ENCODE results near the gene CAST.

CAST gene

DNA sequence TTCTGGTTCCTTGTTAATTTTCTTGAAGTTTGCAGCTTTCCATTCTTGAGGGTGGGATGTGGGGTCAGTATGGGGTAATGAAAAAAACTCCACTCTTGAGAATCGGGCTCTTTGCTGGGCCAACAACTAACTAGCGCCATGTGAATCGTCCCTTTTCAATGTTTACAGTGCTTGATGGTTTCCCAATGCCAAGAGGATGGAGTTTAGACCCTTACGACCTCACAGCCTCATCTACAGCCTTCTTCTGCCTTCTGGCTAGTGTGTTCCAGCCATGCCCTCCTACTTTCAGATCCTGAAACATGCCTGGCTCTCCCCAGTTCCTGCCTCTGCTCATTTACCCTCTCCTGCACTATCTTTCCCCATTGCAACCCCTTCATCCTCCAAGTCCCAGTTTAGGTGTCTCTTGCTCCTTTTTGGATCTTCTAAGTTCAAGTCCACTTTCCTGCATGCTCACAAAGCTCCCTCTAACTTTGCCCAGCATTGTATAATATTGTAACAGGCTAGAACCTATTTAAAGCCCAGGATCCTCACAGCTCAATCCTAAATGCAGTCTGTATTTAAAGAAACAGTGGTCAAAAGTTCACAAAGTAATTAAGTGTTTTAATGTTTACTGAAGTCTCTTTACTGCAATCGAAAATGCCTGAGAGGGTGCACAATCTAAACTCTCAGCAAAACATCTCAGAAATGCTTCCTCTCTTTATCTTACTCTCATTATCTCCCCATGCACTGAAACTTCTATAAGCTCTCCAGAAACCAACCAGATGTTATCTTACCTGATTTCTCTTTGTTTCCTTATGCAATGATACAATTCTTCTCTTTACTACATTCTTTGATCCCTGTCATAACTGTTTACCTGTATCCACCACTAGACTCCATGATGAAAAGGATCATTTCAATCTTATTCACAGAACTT, 20.6 kb upstream of the CAST start:
- no peaks in the 10 kb centered on the region for H3K36me3 ChIP-seq (ENCODE audit: control insufficient read depth, insufficient read depth, low read length)
- peaks cover 2% of the 10 kb centered on the region for H3K4me1 ChIP-seq (ENCODE audit: control insufficient read depth, insufficient read depth, low read length, poor library complexity, severe bottlenecking)
- peaks cover 3% of the 10 kb centered on the region for H3K27me3 ChIP-seq (replicated peaks; ENCODE audit: control insufficient read depth, insufficient read depth, low read length, poor library complexity, severe bottlenecking)
- DNase-seq: no peak
- H3K9me3 ChIP-seq (ENCODE audit: control insufficient read depth, low read length): no peaks in the 10 kb centered on the region
- H3K4me3 ChIP-seq (ENCODE audit: insufficient read depth, low read depth, low read length, poor library complexity, severe bottlenecking): no peak overlapping the region
- H3K27ac ChIP-seq (ENCODE audit: insufficient read depth, low read length, poor library complexity, severe bottlenecking): no peak overlapping the region

DNA sequence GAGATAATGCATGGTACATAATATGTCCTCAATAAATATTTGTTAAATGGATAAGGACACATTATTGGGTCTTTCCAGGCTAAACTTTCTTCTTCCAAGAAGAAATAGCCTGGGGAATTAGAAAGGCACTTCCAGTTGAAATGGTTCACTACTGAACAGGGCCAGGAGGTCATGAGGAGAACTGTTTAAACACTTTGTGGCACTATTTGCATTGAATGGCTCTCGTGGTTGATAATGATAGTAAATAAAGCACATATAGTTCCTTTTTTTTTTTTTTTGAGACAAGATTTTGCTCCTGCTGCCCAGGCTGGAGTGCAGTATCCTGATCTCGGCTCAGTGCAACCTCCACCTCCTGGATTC, 19.9 kb upstream of the CAST start:
- Histone ChIP-seq H3K27me3 (replicated peaks; ENCODE audit: control insufficient read depth, insufficient read depth, low read length, poor library complexity, severe bottlenecking) (peaks cover 3% of the 10 kb centered on the region), H3K4me3 (ENCODE audit: insufficient read depth, low read depth, low read length, poor library complexity, severe bottlenecking) (no peak overlapping the region), H3K27ac (ENCODE audit: insufficient read depth, low read length, poor library complexity, severe bottlenecking) (no peak overlapping the region), H3K4me1 (ENCODE audit: control insufficient read depth, insufficient read depth, low read length, poor library complexity, severe bottlenecking) (peaks cover 2% of the 10 kb centered on the region), H3K36me3 (ENCODE audit: control insufficient read depth, insufficient read depth, low read length) (no peaks in the 10 kb centered on the region), H3K9me3 (ENCODE audit: control insufficient read depth, low read length) (no peaks in the 10 kb centered on the region)
- no peak for DNase-seq

DNA sequence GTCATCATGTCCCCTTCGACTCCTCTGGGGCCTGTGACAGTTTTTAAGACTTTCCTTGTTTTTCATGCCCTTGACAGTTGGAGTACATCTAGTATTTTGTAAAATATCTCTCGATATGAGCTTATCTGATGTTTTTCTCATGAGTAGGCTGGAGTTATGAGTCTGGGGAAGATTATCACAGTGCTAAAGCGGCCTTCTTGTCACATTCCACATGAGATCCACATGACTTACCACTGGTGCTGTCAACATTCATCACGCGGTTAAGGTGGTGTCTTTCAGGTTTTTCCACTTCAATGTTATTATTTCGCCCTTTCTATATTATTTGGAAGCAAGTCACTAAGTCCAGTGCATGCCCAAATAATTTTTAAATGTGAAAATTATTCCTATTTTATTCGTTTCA, 17.1 kb upstream of the CAST start:
- Histone ChIP-seq H3K36me3 (ENCODE audit: control insufficient read depth, insufficient read depth, low read length) (no peaks in the 10 kb centered on the region), H3K27me3 (replicated peaks; ENCODE audit: control insufficient read depth, insufficient read depth, low read length, poor library complexity, severe bottlenecking) (peaks cover 3% of the 10 kb centered on the region), H3K4me1 (ENCODE audit: control insufficient read depth, insufficient read depth, low read length, poor library complexity, severe bottlenecking) (peaks cover 2% of the 10 kb centered on the region), H3K27ac (ENCODE audit: insufficient read depth, low read length, poor library complexity, severe bottlenecking) (no peak overlapping the region), H3K9me3 (ENCODE audit: control insufficient read depth, low read length) (no peaks in the 10 kb centered on the region), H3K4me3 (ENCODE audit: insufficient read depth, low read depth, low read length, poor library complexity, severe bottlenecking) (no peak overlapping the region)
- DNase-seq: no peak

DNA sequence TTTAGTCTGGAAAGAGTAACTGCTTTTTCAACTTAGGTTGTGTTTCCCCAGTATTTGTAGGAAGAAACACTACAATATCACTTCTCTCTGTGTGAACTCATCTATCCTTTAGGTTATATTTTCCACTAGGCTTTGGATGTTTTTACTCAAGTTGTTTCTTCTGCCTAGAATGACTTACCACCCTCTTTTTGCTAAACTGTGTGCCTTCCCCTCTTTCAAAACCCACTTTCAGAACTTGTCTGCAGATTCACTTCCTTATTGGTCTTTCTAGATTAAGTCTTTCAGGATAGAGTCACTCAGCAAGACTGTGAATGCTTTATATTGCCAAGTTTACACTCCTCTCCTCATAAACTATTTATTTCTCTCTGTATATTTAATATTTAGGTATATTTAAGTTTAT, 14.2 kb upstream of the CAST start:
- no peaks in the 10 kb centered on the region for H3K9me3 ChIP-seq (ENCODE audit: control insufficient read depth, low read length)
- no peaks in the 10 kb centered on the region for H3K36me3 ChIP-seq (ENCODE audit: control insufficient read depth, insufficient read depth, low read length)
- peaks cover 3% of the 10 kb centered on the region for H3K27me3 ChIP-seq (replicated peaks; ENCODE audit: control insufficient read depth, insufficient read depth, low read length, poor library complexity, severe bottlenecking)
- H3K4me1 ChIP-seq (ENCODE audit: control insufficient read depth, insufficient read depth, low read length, poor library complexity, severe bottlenecking): no peaks in the 10 kb centered on the region
- no peak for DNase-seq
- no peak overlapping the region for H3K4me3 ChIP-seq (ENCODE audit: insufficient read depth, low read depth, low read length, poor library complexity, severe bottlenecking)
- H3K27ac ChIP-seq (ENCODE audit: insufficient read depth, low read length, poor library complexity, severe bottlenecking): no peak overlapping the region

DNA sequence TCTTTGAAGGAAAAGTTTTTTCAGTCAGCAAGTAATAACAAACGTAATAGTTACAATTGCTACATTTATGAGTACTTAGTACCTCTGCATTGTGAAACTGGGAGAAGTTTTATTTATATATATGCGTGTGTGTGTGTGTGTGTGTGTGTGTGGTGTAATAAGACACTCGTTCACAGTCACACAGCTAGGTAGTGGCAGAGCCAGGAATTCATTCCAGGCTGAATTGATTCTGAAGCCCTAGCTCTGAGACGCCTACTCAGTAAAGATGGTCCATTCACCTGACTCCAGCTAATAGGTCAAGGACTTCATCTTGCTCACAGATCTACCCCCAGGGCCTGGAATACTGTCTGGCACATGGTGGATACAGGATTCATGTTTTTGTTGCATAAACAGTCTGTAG, 13.6 kb upstream of the CAST start:
- peaks cover 3% of the 10 kb centered on the region for H3K27me3 ChIP-seq (replicated peaks; ENCODE audit: control insufficient read depth, insufficient read depth, low read length, poor library complexity, severe bottlenecking)
- no peaks in the 10 kb centered on the region for H3K4me1 ChIP-seq (ENCODE audit: control insufficient read depth, insufficient read depth, low read length, poor library complexity, severe bottlenecking)
- no peak overlapping the region for H3K27ac ChIP-seq (ENCODE audit: insufficient read depth, low read length, poor library complexity, severe bottlenecking)
- no peak overlapping the region for H3K4me3 ChIP-seq (ENCODE audit: insufficient read depth, low read depth, low read length, poor library complexity, severe bottlenecking)
- no peak for DNase-seq
- no peaks in the 10 kb centered on the region for H3K36me3 ChIP-seq (ENCODE audit: control insufficient read depth, insufficient read depth, low read length)
- no peaks in the 10 kb centered on the region for H3K9me3 ChIP-seq (ENCODE audit: control insufficient read depth, low read length)

DNA sequence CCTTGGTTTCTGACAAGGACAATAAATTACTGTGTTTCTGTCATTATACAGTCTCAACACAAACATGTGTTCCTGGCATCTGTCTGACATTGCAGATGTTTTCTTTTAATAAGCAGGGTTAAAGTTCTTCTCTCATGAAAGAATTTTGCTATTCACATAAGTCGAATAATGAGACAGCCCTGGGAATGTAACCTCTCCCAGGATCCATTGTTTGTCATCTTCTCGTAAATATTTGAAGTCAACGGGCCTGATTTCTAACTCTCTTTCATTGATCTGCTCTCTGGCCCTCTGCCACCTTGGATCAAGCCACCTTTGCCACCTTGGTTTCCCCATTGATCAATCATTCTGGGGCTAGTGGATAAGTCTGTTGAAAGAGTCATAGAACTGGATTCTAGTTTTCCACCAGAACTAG, 12.9 kb upstream of the CAST start:
- H3K36me3 ChIP-seq (ENCODE audit: control insufficient read depth, insufficient read depth, low read length): no peaks in the 10 kb centered on the region
- no peak overlapping the region for H3K27ac ChIP-seq (ENCODE audit: insufficient read depth, low read length, poor library complexity, severe bottlenecking)
- no peaks in the 10 kb centered on the region for H3K9me3 ChIP-seq (ENCODE audit: control insufficient read depth, low read length)
- no peak overlapping the region for H3K4me3 ChIP-seq (ENCODE audit: insufficient read depth, low read depth, low read length, poor library complexity, severe bottlenecking)
- no peak for DNase-seq
- H3K27me3 ChIP-seq (replicated peaks; ENCODE audit: control insufficient read depth, insufficient read depth, low read length, poor library complexity, severe bottlenecking): peaks cover 3% of the 10 kb centered on the region
- no peaks in the 10 kb centered on the region for H3K4me1 ChIP-seq (ENCODE audit: control insufficient read depth, insufficient read depth, low read length, poor library complexity, severe bottlenecking)

DNA sequence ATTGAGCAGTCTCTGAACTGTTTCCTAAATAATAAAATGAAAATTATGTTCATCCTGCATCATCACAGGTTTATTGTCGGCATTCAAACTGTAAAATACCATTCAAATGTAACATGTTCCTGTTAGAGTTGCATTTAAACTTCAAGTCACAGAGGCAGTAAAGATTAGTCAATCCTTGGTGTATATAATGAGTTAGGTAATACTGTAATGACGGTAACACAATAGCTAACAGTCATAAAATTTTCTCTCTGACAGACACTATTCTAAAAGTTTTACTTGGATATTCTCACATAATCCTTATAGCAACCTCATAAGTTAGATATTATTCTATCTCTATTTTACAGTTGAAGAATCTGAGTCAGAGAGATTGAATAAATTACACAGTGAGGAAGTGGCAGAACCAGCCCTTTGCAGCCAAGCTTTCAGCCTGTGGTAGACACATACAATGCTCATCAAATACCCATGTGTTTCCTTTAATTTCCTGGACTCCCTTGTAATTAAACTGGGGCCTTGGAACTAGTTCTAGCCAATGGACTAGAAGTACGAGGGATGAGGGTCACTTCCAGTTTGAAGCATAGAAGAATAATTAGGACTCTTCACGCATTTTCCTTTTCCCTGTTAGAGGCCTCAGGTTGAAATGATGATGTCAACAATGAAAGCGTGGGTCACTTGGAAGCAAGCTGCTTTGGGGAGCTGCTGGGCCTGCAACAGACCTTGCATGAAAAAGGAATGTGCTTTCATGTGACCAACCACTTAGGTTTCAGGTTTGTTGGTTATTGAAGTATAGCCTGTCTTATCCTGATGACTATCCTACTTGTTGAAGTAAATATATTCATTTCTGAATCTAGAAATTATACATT, 12.3 kb upstream of the CAST start:
- Histone ChIP-seq H3K4me3 (ENCODE audit: insufficient read depth, low read depth, low read length, poor library complexity, severe bottlenecking) (no peak overlapping the region), H3K27me3 (replicated peaks; ENCODE audit: control insufficient read depth, insufficient read depth, low read length, poor library complexity, severe bottlenecking) (peaks cover 3% of the 10 kb centered on the region), H3K27ac (ENCODE audit: insufficient read depth, low read length, poor library complexity, severe bottlenecking) (no peak overlapping the region), H3K9me3 (ENCODE audit: control insufficient read depth, low read length) (no peaks in the 10 kb centered on the region), H3K36me3 (ENCODE audit: control insufficient read depth, insufficient read depth, low read length) (no peaks in the 10 kb centered on the region), H3K4me1 (ENCODE audit: control insufficient read depth, insufficient read depth, low read length, poor library complexity, severe bottlenecking) (no peaks in the 10 kb centered on the region)
- DNase-seq: no peak

DNA sequence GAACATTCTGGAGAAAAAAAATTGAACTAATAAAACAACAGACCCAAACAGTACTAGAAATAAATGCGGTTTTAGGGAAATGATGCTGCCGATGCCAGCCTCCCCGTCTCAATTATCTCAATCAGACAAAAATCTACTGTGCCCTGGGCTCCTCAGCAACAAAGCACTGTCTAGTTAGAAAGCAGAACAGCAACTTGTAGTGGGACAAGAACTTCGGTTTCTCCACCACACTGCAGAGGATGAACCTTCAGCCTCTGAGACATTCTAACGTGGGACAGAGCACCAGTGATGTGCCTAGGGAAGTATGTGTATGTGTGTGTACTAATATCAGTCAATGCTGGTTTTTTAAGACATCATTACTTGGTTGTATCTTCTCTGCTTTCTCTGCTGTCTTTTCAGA, 11.1 kb upstream of the CAST start:
- no peaks in the 10 kb centered on the region for H3K36me3 ChIP-seq (ENCODE audit: control insufficient read depth, insufficient read depth, low read length)
- H3K27ac ChIP-seq (ENCODE audit: insufficient read depth, low read length, poor library complexity, severe bottlenecking): no peak overlapping the region
- no peak overlapping the region for H3K4me3 ChIP-seq (ENCODE audit: insufficient read depth, low read depth, low read length, poor library complexity, severe bottlenecking)
- DNase-seq: no peak
- peaks cover 3% of the 10 kb centered on the region for H3K27me3 ChIP-seq (replicated peaks; ENCODE audit: control insufficient read depth, insufficient read depth, low read length, poor library complexity, severe bottlenecking)
- H3K9me3 ChIP-seq (ENCODE audit: control insufficient read depth, low read length): no peaks in the 10 kb centered on the region
- no peaks in the 10 kb centered on the region for H3K4me1 ChIP-seq (ENCODE audit: control insufficient read depth, insufficient read depth, low read length, poor library complexity, severe bottlenecking)

DNA sequence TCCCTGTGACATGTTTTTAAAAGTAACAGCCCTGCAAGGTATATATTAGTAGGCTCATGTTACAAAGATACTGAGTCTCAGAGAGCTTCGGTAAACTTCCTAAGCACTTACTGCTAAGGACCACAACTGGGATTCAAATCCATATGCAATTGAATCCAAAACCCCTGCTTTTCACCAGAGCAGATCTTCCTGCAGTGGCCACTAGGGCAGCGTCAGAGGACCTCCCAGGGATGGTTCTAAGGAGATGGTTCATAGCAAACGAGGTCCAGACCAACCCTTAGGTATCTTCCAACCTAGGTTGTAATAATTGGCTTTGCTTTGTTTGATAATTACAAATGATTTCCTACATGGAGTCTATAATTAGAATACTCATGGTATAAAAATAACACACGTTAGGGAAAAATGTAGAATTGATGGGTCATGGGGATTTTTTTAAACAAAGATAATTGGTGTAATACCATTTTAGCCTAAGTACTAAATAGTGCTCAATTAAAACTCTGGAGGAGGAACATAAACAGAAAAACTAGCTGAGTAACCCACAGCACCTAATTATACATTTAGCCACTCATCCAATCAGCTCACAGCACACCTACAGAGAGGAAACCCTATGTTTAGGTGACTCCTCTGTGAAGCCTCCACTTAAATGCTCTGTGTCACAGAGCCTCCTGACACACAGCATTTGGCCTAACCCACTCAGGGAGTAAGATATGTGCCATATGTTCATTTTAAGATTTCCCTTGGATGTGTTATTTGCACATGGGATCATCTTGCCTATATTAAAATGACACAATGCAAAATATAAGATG, 10.0 kb upstream of the CAST start:
- H3K9me3 ChIP-seq (ENCODE audit: control insufficient read depth, low read length): no peaks in the 10 kb centered on the region
- no peak overlapping the region for H3K4me3 ChIP-seq (ENCODE audit: insufficient read depth, low read depth, low read length, poor library complexity, severe bottlenecking)
- H3K27me3 ChIP-seq (replicated peaks; ENCODE audit: control insufficient read depth, insufficient read depth, low read length, poor library complexity, severe bottlenecking): no peaks in the 10 kb centered on the region
- no peaks in the 10 kb centered on the region for H3K4me1 ChIP-seq (ENCODE audit: control insufficient read depth, insufficient read depth, low read length, poor library complexity, severe bottlenecking)
- no peak for DNase-seq
- no peaks in the 10 kb centered on the region for H3K36me3 ChIP-seq (ENCODE audit: control insufficient read depth, insufficient read depth, low read length)
- no peak overlapping the region for H3K27ac ChIP-seq (ENCODE audit: insufficient read depth, low read length, poor library complexity, severe bottlenecking)

All from effector memory CD4-positive, alpha-beta T cell (primary cell).